Measurements from ENCODE around the gene MYL3.

Gene MYL3

DNA sequence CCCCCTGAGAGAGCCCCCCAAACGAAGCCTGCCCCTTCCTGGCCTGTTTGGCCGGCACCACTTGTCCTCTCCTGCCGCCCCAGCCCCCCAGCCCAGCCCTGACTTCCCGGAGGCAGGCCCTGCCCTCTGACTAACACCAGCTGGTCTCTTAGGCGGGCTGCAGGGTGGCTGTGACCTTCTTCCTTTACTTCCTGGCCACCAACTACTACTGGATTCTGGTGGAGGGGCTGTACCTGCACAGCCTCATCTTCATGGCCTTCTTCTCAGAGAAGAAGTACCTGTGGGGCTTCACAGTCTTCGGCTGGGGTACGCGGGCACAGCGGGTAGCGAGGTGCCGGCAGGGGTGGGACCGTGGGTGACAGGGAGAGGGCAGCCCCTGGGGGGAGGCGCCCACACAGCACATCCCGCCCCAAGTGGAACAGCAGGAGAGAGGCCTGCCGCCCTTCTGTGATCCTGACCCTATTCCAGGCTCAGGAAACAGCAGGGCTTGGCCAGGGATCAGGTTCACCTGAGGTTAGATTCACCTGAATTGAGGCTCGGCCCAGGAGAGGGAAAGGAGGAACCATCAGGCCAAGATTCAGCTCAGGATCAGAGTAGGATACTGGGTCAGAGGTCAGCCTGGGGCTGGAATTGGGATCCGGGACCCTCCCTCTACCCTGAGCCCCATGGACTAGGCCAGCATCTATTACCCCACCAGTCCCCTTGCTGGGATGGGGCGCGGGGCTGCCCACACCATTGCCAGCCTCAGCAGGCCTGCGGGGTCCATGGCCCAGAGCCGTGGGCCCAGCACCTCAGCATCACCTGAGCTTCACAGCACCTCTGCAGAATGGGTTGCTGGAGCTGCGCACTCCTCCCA, 36.1 kb upstream of the MYL3 start:
- no peak for DNase-seq (ENCODE audit: low read depth)

DNA sequence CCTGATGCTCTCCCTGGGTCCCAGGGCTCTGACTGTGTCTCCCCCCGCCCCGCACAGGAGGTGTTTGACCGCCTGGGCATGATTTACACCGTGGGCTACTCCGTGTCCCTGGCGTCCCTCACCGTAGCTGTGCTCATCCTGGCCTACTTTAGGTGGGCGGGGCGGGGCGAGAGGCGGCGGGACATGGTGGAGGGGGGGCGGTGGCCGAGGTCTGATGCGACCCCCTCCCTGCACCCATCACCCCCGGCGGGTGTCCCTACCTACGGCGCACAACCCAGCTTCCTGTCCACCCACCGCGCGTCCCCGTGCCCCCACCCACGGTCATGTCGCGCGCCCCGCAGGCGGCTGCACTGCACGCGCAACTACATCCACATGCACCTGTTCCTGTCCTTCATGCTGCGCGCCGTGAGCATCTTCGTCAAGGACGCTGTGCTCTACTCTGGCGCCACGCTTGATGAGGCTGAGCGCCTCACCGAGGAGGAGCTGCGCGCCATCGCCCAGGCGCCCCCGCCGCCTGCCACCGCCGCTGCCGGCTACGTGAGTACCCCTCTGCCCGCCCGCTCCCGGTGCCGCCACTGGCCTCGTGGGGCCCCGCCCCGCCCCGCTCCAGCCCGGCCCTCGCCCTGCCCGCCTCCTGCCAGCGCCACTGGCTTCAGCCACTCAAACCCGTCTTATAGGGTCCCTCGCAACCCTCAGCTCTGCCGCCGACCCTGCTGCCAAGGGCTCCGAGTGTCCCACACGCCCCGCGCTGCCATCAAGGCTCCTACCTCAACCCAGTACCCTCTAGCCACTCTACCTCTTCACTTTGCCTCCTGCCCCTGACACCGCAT, 35.3 kb upstream of the MYL3 start:
- DNase-seq (ENCODE audit: low read depth) = no peak

DNA sequence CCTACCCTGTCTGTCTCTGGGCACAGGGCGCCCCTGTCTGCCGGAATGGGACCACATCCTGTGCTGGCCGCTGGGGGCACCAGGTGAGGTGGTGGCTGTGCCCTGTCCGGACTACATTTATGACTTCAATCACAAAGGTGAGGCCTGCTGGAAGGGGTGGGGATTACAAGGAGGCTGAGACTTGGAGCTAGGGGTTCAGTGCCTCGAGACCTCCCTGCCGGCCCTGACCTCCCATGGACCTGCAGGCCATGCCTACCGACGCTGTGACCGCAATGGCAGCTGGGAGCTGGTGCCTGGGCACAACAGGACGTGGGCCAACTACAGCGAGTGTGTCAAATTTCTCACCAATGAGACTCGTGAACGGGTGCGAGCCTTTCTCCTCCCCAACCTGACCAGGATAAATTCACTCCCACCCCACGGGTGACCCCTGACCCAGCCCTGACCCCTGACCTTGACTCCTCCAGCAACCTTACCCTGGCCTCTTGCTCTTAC, 34.6 kb upstream of the MYL3 start:
- DNase-seq (ENCODE audit: low read depth) = no peak

GRCh38 chr3:46897031-46897430, 33.8 kb upstream of the MYL3 start:
- no peak for DNase-seq (ENCODE audit: low read depth)

DNA sequence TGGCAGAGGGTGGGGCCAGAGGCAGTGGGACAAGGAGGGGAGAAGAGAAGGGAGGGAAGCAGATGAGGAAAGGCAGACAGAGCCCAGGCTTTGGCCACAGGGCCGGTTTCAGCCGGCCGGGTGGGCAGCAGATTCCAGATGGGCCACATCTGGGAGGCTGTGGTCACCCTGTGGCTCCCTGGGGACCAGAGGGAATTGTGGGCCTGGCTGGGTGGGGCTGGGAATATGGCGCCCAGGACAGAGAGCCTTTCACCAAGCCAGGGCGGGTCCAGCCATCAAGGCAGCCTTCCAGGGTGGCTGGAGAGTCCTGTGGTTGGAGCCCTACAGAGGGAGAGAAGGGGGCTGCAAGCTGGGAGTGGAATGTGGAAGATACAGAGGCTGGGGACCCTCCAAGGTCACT, 33.1 kb upstream of the MYL3 start:
- no peak for DNase-seq (ENCODE audit: low read depth)

DNA sequence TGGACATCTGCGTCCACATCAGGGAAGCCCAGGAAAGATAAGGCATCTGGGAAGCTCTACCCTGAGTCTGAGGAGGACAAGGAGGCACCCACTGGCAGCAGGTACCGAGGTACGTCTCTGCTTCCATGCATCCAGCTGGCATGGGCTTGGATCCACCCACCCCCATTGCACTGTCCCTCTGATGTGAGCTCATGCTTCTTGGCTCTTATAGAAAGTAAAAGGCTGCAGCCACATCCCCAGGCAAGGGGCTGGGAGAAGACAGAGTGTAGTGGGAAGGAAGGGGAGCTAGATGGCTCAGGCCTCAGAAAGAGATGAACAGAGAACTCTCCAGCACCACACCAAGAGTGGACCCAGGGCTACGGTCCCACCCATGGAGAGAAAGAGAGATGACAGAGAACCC, 32.5 kb upstream of the MYL3 start:
- no peak for DNase-seq (ENCODE audit: low read depth)

DNA sequence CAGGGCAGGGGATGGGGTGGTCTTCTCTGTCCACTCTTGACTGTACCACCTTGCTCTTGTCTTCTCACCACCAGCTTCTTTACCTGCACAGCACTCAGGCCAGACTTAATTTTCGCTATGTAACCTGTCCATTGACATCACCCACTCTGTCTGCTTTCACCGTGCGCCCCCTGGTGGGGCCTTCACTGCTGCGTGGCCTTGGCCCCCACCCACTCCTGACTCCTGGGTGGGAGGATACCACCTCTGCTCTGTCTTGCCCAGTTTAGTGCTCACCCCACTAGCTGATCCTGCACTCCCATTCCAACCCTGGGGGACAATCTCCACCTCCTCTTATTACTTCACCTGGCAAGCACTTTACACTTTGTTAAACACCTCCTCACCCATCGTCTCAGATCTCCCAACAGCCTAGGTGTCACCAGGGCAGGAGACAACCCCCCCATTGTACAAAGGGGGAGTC, 32.0 kb upstream of the MYL3 start:
- DNase-seq (ENCODE audit: low read depth) = peak; percentile 72

DNA sequence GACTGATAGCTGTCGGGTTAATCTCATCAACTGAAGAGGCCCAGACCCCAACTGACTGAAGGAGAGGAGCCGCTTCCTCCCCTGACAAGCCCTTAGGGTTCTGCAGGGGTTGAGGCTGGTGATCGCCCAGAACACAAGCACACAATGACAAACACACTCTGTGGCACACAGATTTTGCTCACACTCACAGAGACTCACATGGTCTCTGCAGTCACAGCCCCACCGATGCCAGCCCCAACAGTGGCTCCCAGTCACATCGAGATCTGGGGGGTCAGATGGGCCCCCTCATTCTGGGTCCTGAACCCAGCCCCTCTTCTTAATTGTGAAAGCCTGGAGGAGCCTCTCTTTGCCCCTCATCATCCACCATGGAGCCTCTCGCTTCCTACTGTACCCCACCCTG, 31.0 kb upstream of the MYL3 start:
- no peak for DNase-seq (ENCODE audit: low read depth)

DNA sequence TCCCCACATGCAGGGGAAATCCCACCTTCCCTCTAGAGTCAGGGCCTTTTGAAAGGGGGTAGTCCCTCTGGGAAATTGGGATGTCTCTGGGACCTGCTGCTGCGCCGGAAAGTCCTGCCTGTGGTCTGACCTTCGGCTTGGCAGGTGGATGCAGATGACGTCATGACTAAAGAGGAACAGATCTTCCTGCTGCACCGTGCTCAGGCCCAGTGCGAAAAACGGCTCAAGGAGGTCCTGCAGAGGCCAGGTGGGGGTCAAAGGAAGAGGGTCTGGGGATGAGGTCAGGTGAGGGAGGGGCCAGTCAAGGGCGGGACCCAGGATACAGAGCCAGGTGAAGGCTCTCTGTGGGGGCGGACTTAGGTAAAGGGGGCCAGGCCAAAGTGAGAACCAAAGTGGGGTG, 30.5 kb upstream of the MYL3 start:
- DNase-seq (ENCODE audit: low read depth) = no peak

DNA sequence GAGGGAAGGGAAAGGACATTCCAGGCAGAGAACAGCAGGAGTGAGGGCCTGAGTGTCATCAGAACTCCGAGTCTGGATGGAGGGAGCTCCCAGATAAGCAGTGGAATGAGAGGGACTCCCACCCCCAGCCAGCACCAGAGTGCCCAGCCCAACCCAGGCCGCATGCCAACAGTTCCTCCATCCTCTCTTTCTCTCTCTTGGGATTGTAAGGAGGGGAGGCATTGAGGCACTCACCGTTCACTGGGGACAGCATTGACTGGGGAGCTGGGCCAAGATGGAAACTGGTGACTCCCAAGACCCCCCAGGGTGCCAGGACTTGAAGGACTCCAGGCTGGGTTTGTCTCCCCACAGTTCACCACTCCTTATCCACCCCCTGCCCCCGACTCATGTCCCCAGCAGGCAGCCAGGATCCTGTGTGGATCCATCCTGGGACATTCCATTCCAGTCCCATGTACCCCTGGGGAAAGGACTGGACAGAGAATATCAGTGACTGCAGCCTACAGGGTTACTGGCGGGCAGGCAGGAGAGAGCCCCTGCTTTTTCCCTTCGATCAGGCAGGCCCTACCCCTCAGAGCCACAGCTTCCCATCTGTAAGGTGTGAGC, 30.0 kb upstream of the MYL3 start:
- no peak for DNase-seq (ENCODE audit: low read depth)

DNA sequence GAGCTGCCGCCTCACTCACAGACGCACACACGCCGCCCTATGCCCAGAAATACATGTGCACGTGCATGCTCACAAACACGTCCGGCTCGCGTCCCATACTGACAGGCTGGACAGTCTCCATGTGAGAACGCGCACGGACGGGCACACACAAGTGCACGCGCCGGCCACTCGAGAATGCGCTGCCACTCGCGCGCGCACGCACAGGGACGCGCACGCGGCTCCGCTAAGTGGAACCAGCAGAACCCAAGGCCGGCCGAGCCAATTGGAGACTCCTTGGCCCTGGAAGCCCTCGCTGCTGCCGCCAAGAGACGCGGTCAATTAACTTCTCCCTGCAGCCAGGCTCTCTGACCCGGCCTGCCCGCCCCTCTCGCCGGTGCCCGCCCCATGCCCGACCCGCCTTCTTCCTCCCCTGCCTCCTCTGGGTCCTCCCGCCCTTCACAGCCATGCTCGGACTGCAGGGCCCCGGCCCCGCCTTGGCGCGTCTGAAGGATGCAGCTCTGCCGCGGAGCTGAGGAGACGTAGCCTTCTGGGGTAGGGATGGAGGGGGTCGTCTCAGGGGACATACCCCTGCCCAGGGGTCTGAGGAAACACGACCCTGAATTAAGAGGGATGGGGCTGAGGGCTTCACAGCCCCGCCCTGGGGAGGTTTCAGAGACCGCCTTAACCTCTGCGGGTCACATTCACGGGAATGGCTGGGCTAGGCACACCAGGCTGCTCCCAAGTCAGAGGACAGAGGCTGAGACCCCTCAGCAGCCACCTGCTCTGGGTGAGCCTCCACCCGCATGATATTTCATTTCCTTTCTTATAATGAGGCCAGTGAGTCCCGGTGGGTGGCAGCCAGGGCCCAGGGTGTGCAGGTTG, 29.3 kb upstream of the MYL3 start:
- no peak for DNase-seq (ENCODE audit: low read depth)

- no peak for DNase-seq (ENCODE audit: low read depth)
Observed at GRCh38 chr3:46891132-46891531, 27.9 kb upstream of the MYL3 start.

- DNase-seq (ENCODE audit: low read depth) = no peak
Observed at GRCh38 chr3:46890132-46890531, 26.9 kb upstream of the MYL3 start.

- no peak for DNase-seq (ENCODE audit: low read depth)
Observed at GRCh38 chr3:46889381-46890110, 26.3 kb upstream of the MYL3 start.

DNA sequence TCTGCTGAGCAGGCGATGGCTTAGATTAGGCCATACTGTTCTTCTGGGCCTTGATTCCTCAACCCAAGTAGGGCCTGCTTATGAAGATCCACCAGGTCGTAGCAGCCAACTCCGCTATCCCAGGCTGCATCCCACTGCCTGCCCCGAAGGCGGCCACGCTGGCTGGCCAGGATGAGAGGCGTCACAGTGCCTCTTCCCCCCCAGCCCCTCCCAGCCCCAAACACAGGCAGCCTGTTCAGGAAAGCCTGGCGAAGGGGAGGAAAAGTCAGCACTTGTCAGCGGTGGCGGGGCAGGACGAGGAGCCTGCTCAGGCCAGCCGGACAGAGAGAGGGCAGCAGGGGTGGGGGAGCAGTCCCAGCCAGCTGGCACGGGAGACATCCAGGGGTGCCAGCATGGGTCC, 25.5 kb upstream of the MYL3 start:
- DNase-seq (ENCODE audit: low read depth) = no peak

GRCh38 chr3:46887980-46888494, 24.8 kb upstream of the MYL3 start:
- no peak for DNase-seq (ENCODE audit: low read depth)

DNA sequence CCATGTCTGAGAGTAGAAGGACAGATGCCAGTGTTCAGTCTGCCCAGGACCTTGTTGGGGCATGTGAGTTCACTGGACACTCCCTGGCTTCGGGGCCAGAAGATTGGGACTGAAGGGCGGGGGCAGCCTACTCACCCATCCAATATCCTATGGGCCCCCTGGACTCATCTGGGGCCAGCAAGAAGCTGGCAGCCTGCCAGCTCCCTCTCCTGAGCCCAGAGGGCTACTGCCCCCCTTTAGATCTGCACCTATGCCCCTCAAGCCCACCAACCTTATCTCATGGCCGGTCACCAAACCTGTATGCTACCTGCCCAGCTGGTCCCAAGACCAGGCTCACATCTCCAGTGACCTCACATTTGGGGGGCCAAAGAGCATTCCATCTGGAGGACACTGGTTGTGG, 22.4 kb upstream of the MYL3 start:
- DNase-seq (ENCODE audit: low read depth) = no peak

- no peak for DNase-seq (ENCODE audit: low read depth)
Observed at GRCh38 chr3:46884929-46885328, 21.7 kb upstream of the MYL3 start.

DNA sequence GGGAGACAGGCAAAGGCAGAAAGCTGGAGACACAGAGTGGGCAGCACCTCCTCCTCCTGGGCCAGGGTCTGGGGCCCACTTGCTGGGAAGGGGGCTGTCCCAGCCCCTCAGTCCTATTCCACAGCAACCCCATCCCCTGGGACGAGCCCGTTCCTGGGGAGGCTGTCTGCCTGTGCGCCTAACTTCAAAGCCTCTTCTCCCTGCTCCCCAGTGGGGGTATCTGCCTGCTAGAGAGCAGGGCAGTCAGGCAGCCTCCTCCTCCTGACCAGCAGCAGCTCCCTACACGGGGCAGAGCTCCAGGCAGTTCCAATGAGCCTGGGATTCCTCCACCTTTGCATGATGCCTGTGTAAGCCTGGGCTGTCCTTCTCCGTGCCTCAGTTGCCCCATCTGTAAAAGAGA, 21.2 kb upstream of the MYL3 start:
- no peak for DNase-seq (ENCODE audit: low read depth)

- no peak for DNase-seq (ENCODE audit: low read depth)
Observed at GRCh38 chr3:46883830-46884185, 20.6 kb upstream of the MYL3 start.

Measured in stimulated activated CD4-positive, alpha-beta T cell treated with anti-CD3 and anti-CD28 coated beads, Interleukin-2, amount 100 ng/mL, for 4 hours (primary cell).